ENCODE measurements around the gene WIZ. TPM values are rescaled to one million over a fixed set of nuclear protein-coding genes. Genes with fewer than 3 reads are reported as not detected.

WIZ gene
- total RNA-seq, 2 donors from 2014 or later: 16.1 to 111 TPM

DNA sequence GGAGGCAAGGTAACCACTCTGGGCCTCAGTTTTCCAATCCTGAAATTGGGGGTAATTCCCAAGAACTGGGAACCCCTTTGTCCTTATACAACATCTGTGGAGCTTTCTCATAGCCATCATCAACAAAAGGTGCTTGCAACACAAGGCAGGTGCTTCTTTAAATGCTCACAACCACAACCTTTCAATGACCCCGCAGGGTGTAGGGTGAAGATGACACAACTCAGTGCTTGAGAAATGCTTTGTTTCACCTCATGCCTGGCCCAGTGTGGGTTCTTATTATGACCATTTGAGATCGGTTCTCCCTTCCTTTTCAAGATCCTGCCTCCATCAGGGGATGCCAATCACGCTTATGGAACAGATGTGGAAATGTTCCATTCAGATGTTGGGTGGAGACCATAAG lies 8.4 kb downstream of the WIZ start:
- peaks cover 16% of the 10 kb centered on the region for H3K4me1 ChIP-seq
- 79 to 85% methylated on average over 3 of the region's 3 CpGs for WGBS, 2 donors
- no peak for ATAC-seq
- intact Hi-C loops (cut with DNase I): no loop called here
- DNase-seq: no peak
- H3K36me3 ChIP-seq (replicated peaks in 1 of 2; ENCODE audit: insufficient read depth in 1 of 2, low read depth in 2 of 2): no peaks in the 10 kb centered on the region
- H3K27ac ChIP-seq: no peak overlapping the region
- no peak overlapping the region for H3K4me3 ChIP-seq
- H3K9me3 ChIP-seq: no peaks in the 10 kb centered on the region
- TF ChIP-seq, protein P1, sequence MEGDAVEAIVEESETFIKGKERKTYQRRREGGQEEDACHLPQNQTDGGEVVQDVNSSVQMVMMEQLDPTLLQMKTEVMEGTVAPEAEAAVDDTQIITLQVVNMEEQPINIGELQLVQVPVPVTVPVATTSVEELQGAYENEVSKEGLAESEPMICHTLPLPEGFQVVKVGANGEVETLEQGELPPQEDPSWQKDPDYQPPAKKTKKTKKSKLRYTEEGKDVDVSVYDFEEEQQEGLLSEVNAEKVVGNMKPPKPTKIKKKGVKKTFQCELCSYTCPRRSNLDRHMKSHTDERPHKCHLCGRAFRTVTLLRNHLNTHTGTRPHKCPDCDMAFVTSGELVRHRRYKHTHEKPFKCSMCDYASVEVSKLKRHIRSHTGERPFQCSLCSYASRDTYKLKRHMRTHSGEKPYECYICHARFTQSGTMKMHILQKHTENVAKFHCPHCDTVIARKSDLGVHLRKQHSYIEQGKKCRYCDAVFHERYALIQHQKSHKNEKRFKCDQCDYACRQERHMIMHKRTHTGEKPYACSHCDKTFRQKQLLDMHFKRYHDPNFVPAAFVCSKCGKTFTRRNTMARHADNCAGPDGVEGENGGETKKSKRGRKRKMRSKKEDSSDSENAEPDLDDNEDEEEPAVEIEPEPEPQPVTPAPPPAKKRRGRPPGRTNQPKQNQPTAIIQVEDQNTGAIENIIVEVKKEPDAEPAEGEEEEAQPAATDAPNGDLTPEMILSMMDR (IDR thresholded peaks at IDR 0.05): no peak
- no peak for TF ChIP-seq POLR2A (IDR thresholded peaks at IDR 0.05)
- no peaks in the 10 kb centered on the region for H3K27me3 ChIP-seq

- WGBS, 2 donors: 86 to 90% methylated on average over 10 to 32 of the region's 38 CpGs
- Histone ChIP-seq H3K9me3 (no peaks in the 10 kb centered on the region), H3K4me3 (no peak overlapping the region), H3K27me3 (no peaks in the 10 kb centered on the region), H3K36me3 (replicated peaks in 1 of 2; ENCODE audit: insufficient read depth in 1 of 2, low read depth in 2 of 2) (no peaks in the 10 kb centered on the region), H3K4me1 (peaks cover 16% of the 10 kb centered on the region), H3K27ac (no peak overlapping the region)
- no peak for ATAC-seq
- intact Hi-C loops (cut with DNase I): no loop called here
- TF ChIP-seq, protein P1 (IDR thresholded peaks at IDR 0.05): no peak
- no peak for TF ChIP-seq POLR2A (IDR thresholded peaks at IDR 0.05)
- DNase-seq: no peak
Measured at GRCh38 chr19:15439821-15440641, 9.7 kb downstream of the WIZ start.

DNA sequence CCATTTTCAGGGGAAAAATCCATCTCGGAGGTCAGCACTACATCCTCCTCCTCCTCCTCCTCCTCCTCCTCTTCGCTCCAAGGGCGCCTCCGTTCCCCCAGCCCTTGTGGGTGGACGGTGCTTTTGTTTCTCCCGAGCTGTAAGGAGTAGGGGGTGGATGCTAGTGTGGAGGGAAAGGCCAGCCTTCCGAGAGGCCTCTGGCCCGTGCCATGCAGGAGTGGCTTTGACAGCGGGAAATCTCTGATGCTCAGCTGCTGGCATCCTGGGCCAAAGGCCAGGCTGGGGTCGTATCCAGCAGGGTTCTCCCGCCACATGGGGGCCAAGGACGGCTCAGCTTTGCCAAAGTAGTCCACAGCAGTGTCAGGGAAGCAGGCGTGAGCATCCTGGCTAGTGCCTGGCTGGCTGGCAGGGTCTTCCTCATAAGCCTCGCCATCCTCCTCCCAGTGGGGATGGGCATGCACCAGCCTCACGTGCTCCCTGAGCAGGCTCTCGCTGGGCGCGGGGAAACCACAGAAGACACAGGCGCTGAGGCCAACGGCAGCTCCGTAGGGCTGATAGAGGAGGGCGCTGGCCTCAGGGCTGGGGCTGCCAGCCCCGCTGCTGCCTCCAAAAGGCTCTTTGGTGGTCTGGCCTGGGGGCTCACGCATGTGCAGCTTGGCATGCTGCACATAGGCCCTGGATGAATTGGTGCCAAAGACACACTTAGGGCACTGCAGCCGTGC lies 10.5 kb downstream of the WIZ start:
- DNase-seq (no peak), ATAC-seq (no peak)
- Histone ChIP-seq H3K4me1 (peaks cover 16% of the 10 kb centered on the region), H3K27me3 (no peaks in the 10 kb centered on the region), H3K9me3 (no peaks in the 10 kb centered on the region), H3K27ac (no peak overlapping the region), H3K4me3 (no peak overlapping the region), H3K36me3 (replicated peaks in 1 of 2; ENCODE audit: insufficient read depth in 1 of 2, low read depth in 2 of 2) (no peaks in the 10 kb centered on the region)
- intact Hi-C loops (cut with DNase I): no loop called here
- WGBS, 2 donors: 71 to 90% methylated on average over 9 to 17 of the region's 25 CpGs
- TF ChIP-seq, protein P1 (IDR thresholded peaks at IDR 0.05): no peak
- no peak for TF ChIP-seq POLR2A (IDR thresholded peaks at IDR 0.05)

DNA sequence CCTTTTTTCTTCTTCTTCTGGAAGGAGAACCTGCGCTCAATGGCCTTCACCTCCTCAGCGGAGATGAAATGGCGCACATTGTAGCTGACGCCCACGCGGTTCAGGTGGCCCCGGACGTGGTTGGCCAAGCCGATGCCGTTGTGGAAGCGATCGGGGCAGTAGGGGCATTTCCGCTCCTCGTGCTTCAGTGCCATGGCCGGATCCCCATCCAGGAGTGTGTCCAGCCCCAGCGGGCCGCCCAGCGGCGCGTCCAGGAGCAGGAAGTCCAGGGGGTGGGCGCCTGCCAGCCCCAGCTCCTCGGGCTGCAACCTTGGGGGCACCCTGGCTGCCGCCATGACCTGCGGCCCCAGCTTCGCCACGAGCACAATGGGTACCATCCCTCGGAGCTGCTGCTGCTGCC lies 11.2 kb downstream of the WIZ start:
- intact Hi-C loops (cut with DNase I): no loop called here
- peak overlapping the region in 1 of 4 donors; percentile 39 for H3K27ac ChIP-seq
- DNase-seq (no peak), ATAC-seq (no peak)
- no peak overlapping the region for H3K4me3 ChIP-seq
- TF ChIP-seq POLR2A (IDR thresholded peaks at IDR 0.05): no peak
- TF ChIP-seq, protein P1 (IDR thresholded peaks at IDR 0.05): no peak
- no peaks in the 10 kb centered on the region for H3K9me3 ChIP-seq
- peaks cover 19% of the 10 kb centered on the region for H3K4me1 ChIP-seq
- no peaks in the 10 kb centered on the region for H3K36me3 ChIP-seq (replicated peaks in 1 of 2; ENCODE audit: insufficient read depth in 1 of 2, low read depth in 2 of 2)
- 89 to 93% methylated on average over 3 to 20 of the region's 27 CpGs for WGBS, 2 donors
- H3K27me3 ChIP-seq: no peaks in the 10 kb centered on the region
